Activated T-cell treated with anti-CD3 and anti-CD28 coated beads, Interleukin-2, amount 50 U/mL, for 72 hours (primary cell): ENCODE measurements around the gene GJD3. TPM values are rescaled to one million over a fixed set of nuclear protein-coding genes. Genes with fewer than 3 reads are reported as not detected.
"Not testable (repeated sequence)": the region's sequence is repeated elsewhere in the genome, so short reads cannot be mapped to it uniquely, and the experiment has no call there.

ENCODE experiments used
- ATAC-seq, 2 donors: fragments of 150-1000 bp; cut with Tn5 transposase; replicated peaks in 1 of 2; 2 replicates each; pipeline ENCODE4 v1.10.0; 2021; ENCODE audit warnings: moderate library complexity in 2 of 2, mild to moderate bottlenecking in 1 of 2
- DNase-seq, 2 donors: peaks; one replicate each; pipeline ENCODE4 v3.0.0; 2021 to 2022; ENCODE audit warnings: mixed read lengths in 1 of 2
- H3K27ac Mint-ChIP-seq: one replicate; pipeline ENCODE4 v1.8.0; 2022; ENCODE audit warnings: mild to moderate bottlenecking, moderate library complexity, mixed read lengths
- H3K27me3 Mint-ChIP-seq: one replicate; pipeline ENCODE4 v1.8.0; 2022; ENCODE audit warnings: low read depth, mixed read lengths
- H3K36me3 Mint-ChIP-seq, 2 donors: one replicate each; pipeline ENCODE4 v1.8.0; 2022; ENCODE audit warnings: mixed read lengths in 2 of 2, mild to moderate bottlenecking in 1 of 2; ENCODE audit not compliant: insufficient read depth in 2 of 2
- H3K4me1 Mint-ChIP-seq: one replicate; pipeline ENCODE4 v1.8.0; 2022; ENCODE audit warnings: low read depth, mixed read lengths
- H3K4me3 Mint-ChIP-seq, 2 donors: one replicate each; pipeline ENCODE4 v1.8.0; 2022; ENCODE audit warnings: mild to moderate bottlenecking in 2 of 2, mixed read lengths in 2 of 2, moderate library complexity in 2 of 2
- H3K9me3 Mint-ChIP-seq, 2 donors: one replicate each; pipeline ENCODE4 v1.8.0; 2022; ENCODE audit warnings: mixed read lengths in 2 of 2
- total RNA-seq, 2 donors: library from RNA; stranded (reverse); gene quantifications; one replicate each; pipeline ENCODE4 v1.2.3, GENCODE V29; 2022

The GJD3 gene
- total RNA-seq, 2 donors from 2014 or later = not detected

GRCh38 chr17:40376541-40376940 is 12.0 kb upstream of the GJD3 start:
- H3K4me3 Mint-ChIP-seq = peak overlapping the region; percentile 12 to 67
- H3K27me3 Mint-ChIP-seq = peaks cover 14% of the 10 kb centered on the region
- H3K4me1 Mint-ChIP-seq = peaks cover 43% of the 10 kb centered on the region
- H3K36me3 Mint-ChIP-seq, H3K27ac Mint-ChIP-seq, DNase-seq, H3K9me3 Mint-ChIP-seq: not testable (repeated sequence)
- peak in 1 of 2 donors; percentile 28 for ATAC-seq

- not testable (repeated sequence) for H3K9me3 Mint-ChIP-seq, H3K4me3 Mint-ChIP-seq, H3K27ac Mint-ChIP-seq, DNase-seq, ATAC-seq, H3K36me3 Mint-ChIP-seq
- H3K27me3 Mint-ChIP-seq = peaks cover 14% of the 10 kb centered on the region
- H3K4me1 Mint-ChIP-seq = peaks cover 48% of the 10 kb centered on the region
Measured at GRCh38 chr17:40375786-40376185, 11.2 kb upstream of the GJD3 start.

- H3K36me3 Mint-ChIP-seq = peaks cover 6% of the 10 kb centered on the region in 2 donors
- peaks cover 5 to 7% of the 10 kb centered on the region in 2 donors for H3K9me3 Mint-ChIP-seq
- no peak overlapping the region for H3K4me3 Mint-ChIP-seq
- peaks cover 14% of the 10 kb centered on the region for H3K27me3 Mint-ChIP-seq
- peaks cover 48% of the 10 kb centered on the region for H3K4me1 Mint-ChIP-seq
- no peak overlapping the region for H3K27ac Mint-ChIP-seq
- DNase-seq (no peak), ATAC-seq (no peak)
Measured at GRCh38 chr17:40374821-40375498, 10.4 kb upstream of the GJD3 start.

- DNase-seq (no peak), ATAC-seq (no peak)
- Mint-ChIP-seq H3K27ac (peak overlapping the region; percentile 74), H3K4me3 (peak overlapping the region in 1 of 2 donors; percentile 38), H3K4me1 (peaks cover 48% of the 10 kb centered on the region), H3K36me3 (peaks cover 6% of the 10 kb centered on the region in 2 donors), H3K9me3 (peaks cover 5 to 7% of the 10 kb centered on the region in 2 donors), H3K27me3 (peaks cover 10% of the 10 kb centered on the region)
Measured at GRCh38 chr17:40373999-40374398, 9.5 kb upstream of the GJD3 start.

DNA sequence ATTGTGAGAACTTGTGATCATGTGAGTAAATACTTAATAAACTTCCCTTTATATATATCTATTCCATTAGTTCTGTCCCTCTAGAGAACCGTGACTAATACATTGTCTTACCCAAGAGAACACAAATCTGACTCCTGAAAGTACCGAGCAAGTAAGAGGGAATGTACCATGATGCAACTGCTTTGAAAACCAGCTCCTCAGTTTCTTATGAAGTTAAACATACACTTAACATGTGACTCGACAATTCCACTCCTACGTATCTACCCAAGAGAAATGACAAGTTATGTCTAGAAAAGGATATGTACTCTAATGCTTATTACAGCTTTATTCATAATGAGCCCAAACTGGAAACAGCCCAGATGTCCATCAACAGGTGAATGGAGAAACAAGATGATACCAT is 8.8 kb upstream of the GJD3 start:
- Mint-ChIP-seq H3K9me3 (peaks cover 5 to 7% of the 10 kb centered on the region in 2 donors), H3K4me1 (peaks cover 48% of the 10 kb centered on the region), H3K4me3 (peak overlapping the region; percentile 38 to 40), H3K27me3 (peaks cover 9% of the 10 kb centered on the region), H3K27ac (peak overlapping the region; percentile 74), H3K36me3 (peaks cover 6% of the 10 kb centered on the region in 2 donors)
- ATAC-seq (peak; percentile 75 to 79), DNase-seq (no peak)

DNA sequence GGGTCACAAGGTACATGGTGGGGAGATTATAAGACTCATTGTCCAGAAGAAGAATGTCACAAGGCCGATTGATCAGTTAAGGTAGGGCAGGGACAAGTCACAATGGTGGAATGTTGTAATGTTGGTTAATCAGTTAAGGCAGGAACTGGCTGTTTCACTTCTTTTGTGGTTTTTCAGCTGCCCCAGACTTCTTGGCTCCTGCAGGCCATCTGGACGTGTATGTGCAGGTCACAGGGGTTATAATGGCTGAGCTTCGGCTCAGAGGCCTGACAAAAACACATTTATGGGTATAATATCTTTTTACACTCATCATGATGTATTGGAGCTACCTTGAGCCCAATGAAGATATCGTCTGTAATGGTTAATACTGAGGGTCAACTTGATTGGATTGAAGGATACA is 8.1 kb upstream of the GJD3 start:
- H3K27ac Mint-ChIP-seq, H3K9me3 Mint-ChIP-seq, ATAC-seq: not testable (repeated sequence)

GRCh38 chr17:40372031-40372430 is 7.5 kb upstream of the GJD3 start:
- ATAC-seq (no peak), DNase-seq (no peak)
- Mint-ChIP-seq H3K27me3 (peaks cover 7% of the 10 kb centered on the region), H3K9me3 (peaks cover 5 to 7% of the 10 kb centered on the region in 2 donors), H3K4me1 (peaks cover 45% of the 10 kb centered on the region), H3K27ac (no peak overlapping the region), H3K36me3 (peaks cover 6% of the 10 kb centered on the region in 2 donors), H3K4me3 (no peak overlapping the region)

More for the DNA sequence above, 8.1 kb upstream of the GJD3 start:
- not testable (repeated sequence) for DNase-seq, H3K36me3 Mint-ChIP-seq, H3K4me3 Mint-ChIP-seq, H3K27me3 Mint-ChIP-seq
- peaks cover 48% of the 10 kb centered on the region for H3K4me1 Mint-ChIP-seq

DNA sequence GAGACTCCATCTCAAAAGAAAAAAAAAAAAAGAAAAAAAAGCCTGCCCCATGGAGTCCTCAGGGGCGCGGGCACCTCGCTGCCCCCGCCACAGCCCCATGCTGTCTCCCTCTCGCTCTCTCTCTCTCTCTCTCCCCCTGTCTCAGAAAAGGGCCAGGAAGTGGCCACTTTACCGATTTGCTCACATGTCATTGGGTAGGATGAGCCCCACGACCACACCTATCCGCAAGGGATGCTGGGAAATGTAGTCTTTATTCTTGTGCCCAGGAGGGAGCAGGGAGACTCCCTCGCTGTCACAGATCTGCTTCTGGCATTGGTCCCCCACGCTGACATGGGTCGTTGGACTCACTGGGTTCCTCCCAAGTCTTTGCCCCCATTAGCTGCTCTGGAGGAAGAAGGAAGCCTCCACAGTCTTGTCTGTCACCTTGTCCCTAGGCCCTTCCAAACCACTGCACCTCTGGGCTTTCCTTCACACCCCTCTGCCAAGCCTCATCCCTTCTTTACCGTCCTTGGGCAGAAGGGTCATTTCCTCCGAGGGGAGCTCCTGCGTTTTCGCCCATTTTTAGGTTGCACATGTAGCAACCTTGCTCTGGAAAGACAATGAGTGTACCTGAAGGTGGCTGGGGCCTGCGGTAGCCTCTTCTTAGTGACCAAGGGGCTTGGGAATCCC is 6.9 kb upstream of the GJD3 start:
- Mint-ChIP-seq H3K36me3 (peaks cover 6% of the 10 kb centered on the region in 2 donors), H3K4me1 (peaks cover 39% of the 10 kb centered on the region), H3K4me3 (peak overlapping the region in 1 of 2 donors; percentile 4), H3K27ac (no peak overlapping the region), H3K27me3 (peaks cover 1% of the 10 kb centered on the region), H3K9me3 (peaks cover 5 to 7% of the 10 kb centered on the region in 2 donors)
- DNase-seq (peak in 1 of 2 donors; percentile 45), ATAC-seq (peak; percentile 54 to 61)

DNA sequence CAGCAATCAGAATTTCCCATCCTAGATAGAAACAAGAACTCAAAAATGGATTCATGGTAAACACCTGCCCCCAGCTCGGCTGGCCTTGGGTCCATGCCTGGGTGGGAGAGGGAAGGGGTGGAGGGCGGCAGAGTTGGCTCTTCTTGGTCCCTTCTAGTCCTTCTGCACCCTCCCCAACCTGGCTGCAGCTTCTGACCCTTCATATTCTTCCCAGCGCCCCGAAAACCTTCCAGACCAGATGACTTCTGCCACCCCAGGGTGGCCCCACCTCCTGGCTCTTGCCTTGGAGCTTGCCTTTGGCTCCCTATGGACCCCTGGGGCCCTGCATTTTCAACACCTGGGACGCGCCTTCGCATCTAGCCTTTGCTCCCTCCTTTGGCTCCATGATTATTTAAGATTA is 5.4 kb upstream of the GJD3 start:
- DNase-seq = no peak
- peaks cover 5 to 7% of the 10 kb centered on the region in 2 donors for H3K9me3 Mint-ChIP-seq
- H3K4me3 Mint-ChIP-seq = no peak overlapping the region
- peaks cover 6% of the 10 kb centered on the region in 2 donors for H3K36me3 Mint-ChIP-seq
- H3K27ac Mint-ChIP-seq = no peak overlapping the region
- H3K27me3 Mint-ChIP-seq = no peaks in the 10 kb centered on the region
- H3K4me1 Mint-ChIP-seq = peaks cover 38% of the 10 kb centered on the region
- no peak for ATAC-seq

DNA sequence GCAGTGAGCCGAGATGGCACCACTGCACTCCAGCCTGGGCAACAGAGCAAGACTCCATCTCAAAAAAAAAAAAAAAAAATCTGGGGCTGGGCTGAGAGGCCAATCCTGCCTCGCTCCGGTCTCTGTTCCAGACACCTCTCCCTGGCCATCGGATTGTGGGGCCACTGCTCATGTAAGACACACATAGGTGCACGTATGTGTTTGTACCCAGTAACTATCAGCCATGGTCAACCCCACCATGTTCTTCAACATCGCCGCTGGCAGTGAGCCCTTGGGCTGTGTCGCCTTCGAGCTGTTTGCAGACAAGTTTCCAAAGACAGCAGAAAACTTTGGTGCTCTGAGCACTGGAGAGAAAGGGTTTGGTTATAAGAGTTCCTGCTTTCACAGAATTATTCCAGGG is 3.2 kb upstream of the GJD3 start:
- H3K36me3 Mint-ChIP-seq, H3K4me3 Mint-ChIP-seq, H3K27me3 Mint-ChIP-seq, DNase-seq, H3K9me3 Mint-ChIP-seq, ATAC-seq, H3K27ac Mint-ChIP-seq: not testable (repeated sequence)
- peaks cover 24% of the 10 kb centered on the region for H3K4me1 Mint-ChIP-seq

DNA sequence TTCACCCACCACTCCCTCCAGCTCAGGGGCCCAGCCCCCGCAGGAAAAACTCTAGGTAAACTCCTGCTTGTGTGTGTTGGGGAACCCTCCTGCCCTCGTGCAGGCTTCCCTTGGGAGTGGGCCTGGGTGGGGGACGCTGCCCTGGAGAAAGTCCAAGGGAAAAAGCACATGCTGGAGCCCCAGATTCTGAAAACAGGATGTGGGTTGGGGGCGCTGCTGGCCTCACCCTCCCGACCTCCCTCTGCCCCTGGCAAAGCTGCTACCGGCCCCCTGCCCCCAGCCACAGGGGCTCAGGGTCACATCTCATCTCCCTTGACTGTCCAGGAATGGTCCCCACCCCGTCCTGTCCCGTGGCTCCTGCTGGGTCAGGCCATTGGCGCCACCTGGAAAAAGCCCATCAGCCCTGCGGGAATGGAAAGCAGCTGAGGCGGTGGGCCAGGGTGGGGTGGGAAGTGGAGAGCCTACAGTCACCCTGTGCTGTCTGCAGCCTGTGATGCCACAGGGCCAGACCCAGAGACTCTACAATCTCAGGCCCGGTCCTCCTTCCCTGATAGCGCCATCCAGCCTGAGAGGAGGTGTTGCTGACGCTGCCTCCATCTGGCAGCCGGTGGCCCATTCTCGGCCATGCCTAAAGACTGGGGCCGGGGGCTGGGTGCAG is 2.5 kb upstream of the GJD3 start:
- no peak for ATAC-seq
- Mint-ChIP-seq H3K4me1 (peaks cover 17% of the 10 kb centered on the region), H3K36me3 (peaks cover 0 to 4% of the 10 kb centered on the region in 2 donors), H3K4me3 (no peak overlapping the region), H3K27ac (no peak overlapping the region), H3K27me3 (no peaks in the 10 kb centered on the region), H3K9me3 (peaks cover 0 to 2% of the 10 kb centered on the region in 2 donors)
- DNase-seq = no peak

DNA sequence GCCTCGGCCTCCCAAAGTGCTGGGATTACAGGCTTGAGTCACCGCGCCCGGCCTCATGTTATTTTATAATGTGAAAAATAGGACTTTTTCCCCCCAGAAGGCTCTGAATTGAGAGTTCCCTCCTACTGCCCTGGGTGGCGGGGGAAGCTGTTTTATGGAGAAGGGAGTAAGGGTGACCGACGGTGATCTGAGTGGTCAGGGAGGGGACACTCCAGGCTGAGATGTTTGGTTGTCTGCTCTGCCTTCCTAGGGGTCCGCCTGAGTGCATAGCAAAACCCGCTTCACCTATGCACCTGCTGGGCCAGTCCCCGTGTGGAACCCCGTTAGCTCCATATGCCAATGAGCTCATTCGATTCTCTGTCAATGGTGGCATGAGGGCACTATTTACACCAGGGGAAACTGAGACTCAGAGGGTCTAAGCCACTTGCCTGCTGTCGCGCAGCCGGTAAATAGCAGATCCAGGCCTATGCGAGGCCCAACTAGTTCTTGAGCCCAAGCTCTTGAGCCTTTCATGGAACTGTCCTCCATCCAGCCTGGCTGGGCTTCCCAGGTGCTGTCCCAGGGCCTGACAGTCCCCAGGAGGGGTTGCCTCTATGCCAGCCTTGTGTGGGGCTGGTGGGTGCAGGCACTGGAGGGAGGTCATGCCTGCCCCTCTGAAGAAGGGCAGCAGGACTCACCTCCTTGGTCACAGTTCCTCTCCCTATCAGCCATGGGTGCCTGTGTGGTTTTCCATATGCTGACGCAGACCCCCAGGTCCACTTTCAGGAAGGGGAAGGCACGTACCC is 1.7 kb upstream of the GJD3 start:
- ATAC-seq (no peak), DNase-seq (no peak)
- Mint-ChIP-seq H3K9me3 (peaks cover 0 to under 1% of the 10 kb centered on the region in 2 donors), H3K4me1 (peaks cover 13% of the 10 kb centered on the region), H3K36me3 (peaks cover 0 to 4% of the 10 kb centered on the region in 2 donors), H3K4me3 (no peak overlapping the region), H3K27me3 (peaks cover 3% of the 10 kb centered on the region), H3K27ac (no peak overlapping the region)
